K562 (cell line): ENCODE measurements around the gene LRMDA. TPM values are rescaled to one million over a fixed set of nuclear protein-coding genes. Genes with fewer than 3 reads are reported as not detected.

Experiments used
- polyA plus RNA-seq, 8 experiments: library from polyadenylated mRNA; depleted of rRNA in 4 of 8; stranded (reverse) in 5 of 8; unstranded in 3 of 8; fragments of >200 nt; fragmentation: Nextera tagmentation in 2 of 8; fragmentation: Illumina TruSeq in 1 of 8; extraction: Ambion mirVana in 2 of 8; extraction: Trizol in 1 of 8; gene quantifications; 2 replicates each; pipeline versions ENCODE4 v1.2.1 to v1.2.3, GENCODE V29; 2011 to 2014; ENCODE audit warnings: inconsistent platforms in 1 of 8, missing spikeins in 1 of 8
- total RNA-seq, 7 experiments: library from RNA; depleted of rRNA in 6 of 7; stranded (reverse); fragments of >200 nt in 6 of 7; fragmentation: Illumina TruSeq in 2 of 7; extraction: Trizol in 2 of 7; gene quantifications; 2 replicates each; pipeline versions ENCODE4 v1.2.1 to v1.2.3, GENCODE V29; 2011 to 2021; ENCODE audit warnings: low replicate concordance in 1 of 7
- TF ChIP-seq, protein P1 (sequence below): fragments of 200-600 bp; sonication (generic); IDR thresholded peaks from one replicate; pipeline ENCODE4 v1.6.1; 2012; ENCODE audit warnings: mild to moderate bottlenecking, low read depth, low read length, inconsistent platforms

LRMDA gene
- total and polyA plus RNA-seq, 9 of the 15 experiments (the other 6 are each of a cell fraction or from before 2014, with no cell fraction given): 0.25 TPM; not detected in 8

DNA sequence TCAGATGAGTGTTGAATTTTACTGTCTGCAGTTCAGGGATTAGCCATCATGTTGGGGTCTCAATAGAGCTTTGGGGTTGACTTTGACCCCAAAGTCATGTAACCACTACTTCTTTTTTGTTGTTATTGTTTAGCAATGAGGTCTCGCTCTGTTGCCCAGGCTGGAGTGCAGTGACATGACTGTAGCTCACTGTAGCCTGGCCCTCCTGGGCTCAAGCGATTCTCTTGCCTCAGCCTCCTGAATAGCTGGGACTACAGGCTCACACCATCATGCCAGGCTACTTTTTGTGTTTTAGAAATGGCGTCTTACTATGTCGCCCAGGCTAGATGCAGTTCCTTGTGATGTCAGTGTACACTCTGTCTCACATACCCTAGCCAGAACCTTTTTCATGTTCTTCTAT is 598.4 kb downstream of the LRMDA start (continued):
- TF ChIP-seq, protein P1, sequence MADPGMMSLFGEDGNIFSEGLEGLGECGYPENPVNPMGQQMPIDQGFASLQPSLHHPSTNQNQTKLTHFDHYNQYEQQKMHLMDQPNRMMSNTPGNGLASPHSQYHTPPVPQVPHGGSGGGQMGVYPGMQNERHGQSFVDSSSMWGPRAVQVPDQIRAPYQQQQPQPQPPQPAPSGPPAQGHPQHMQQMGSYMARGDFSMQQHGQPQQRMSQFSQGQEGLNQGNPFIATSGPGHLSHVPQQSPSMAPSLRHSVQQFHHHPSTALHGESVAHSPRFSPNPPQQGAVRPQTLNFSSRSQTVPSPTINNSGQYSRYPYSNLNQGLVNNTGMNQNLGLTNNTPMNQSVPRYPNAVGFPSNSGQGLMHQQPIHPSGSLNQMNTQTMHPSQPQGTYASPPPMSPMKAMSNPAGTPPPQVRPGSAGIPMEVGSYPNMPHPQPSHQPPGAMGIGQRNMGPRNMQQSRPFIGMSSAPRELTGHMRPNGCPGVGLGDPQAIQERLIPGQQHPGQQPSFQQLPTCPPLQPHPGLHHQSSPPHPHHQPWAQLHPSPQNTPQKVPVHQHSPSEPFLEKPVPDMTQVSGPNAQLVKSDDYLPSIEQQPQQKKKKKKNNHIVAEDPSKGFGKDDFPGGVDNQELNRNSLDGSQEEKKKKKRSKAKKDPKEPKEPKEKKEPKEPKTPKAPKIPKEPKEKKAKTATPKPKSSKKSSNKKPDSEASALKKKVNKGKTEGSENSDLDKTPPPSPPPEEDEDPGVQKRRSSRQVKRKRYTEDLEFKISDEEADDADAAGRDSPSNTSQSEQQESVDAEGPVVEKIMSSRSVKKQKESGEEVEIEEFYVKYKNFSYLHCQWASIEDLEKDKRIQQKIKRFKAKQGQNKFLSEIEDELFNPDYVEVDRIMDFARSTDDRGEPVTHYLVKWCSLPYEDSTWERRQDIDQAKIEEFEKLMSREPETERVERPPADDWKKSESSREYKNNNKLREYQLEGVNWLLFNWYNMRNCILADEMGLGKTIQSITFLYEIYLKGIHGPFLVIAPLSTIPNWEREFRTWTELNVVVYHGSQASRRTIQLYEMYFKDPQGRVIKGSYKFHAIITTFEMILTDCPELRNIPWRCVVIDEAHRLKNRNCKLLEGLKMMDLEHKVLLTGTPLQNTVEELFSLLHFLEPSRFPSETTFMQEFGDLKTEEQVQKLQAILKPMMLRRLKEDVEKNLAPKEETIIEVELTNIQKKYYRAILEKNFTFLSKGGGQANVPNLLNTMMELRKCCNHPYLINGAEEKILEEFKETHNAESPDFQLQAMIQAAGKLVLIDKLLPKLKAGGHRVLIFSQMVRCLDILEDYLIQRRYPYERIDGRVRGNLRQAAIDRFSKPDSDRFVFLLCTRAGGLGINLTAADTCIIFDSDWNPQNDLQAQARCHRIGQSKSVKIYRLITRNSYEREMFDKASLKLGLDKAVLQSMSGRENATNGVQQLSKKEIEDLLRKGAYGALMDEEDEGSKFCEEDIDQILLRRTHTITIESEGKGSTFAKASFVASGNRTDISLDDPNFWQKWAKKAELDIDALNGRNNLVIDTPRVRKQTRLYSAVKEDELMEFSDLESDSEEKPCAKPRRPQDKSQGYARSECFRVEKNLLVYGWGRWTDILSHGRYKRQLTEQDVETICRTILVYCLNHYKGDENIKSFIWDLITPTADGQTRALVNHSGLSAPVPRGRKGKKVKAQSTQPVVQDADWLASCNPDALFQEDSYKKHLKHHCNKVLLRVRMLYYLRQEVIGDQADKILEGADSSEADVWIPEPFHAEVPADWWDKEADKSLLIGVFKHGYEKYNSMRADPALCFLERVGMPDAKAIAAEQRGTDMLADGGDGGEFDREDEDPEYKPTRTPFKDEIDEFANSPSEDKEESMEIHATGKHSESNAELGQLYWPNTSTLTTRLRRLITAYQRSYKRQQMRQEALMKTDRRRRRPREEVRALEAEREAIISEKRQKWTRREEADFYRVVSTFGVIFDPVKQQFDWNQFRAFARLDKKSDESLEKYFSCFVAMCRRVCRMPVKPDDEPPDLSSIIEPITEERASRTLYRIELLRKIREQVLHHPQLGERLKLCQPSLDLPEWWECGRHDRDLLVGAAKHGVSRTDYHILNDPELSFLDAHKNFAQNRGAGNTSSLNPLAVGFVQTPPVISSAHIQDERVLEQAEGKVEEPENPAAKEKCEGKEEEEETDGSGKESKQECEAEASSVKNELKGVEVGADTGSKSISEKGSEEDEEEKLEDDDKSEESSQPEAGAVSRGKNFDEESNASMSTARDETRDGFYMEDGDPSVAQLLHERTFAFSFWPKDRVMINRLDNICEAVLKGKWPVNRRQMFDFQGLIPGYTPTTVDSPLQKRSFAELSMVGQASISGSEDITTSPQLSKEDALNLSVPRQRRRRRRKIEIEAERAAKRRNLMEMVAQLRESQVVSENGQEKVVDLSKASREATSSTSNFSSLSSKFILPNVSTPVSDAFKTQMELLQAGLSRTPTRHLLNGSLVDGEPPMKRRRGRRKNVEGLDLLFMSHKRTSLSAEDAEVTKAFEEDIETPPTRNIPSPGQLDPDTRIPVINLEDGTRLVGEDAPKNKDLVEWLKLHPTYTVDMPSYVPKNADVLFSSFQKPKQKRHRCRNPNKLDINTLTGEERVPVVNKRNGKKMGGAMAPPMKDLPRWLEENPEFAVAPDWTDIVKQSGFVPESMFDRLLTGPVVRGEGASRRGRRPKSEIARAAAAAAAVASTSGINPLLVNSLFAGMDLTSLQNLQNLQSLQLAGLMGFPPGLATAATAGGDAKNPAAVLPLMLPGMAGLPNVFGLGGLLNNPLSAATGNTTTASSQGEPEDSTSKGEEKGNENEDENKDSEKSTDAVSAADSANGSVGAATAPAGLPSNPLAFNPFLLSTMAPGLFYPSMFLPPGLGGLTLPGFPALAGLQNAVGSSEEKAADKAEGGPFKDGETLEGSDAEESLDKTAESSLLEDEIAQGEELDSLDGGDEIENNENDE: no peak
